ENCODE measurements around the gene KCNQ4. TPM values are rescaled to one million over a fixed set of nuclear protein-coding genes. Genes with fewer than 3 reads are reported as not detected.

The KCNQ4 gene
- total RNA-seq, 1 experiment from 2014 or later, result 1.4 TPM

GRCh38 chr1:40823983-40824382 is 40.4 kb downstream of the KCNQ4 start:
- Histone ChIP-seq H3T11ph (ENCODE audit: low read length) (no peak overlapping the region), H3K23me2 (ENCODE audit: insufficient read length, low read depth, low read length, poor library complexity, severe bottlenecking) (no peaks in the 10 kb centered on the region), H4K8ac (replicated peaks; ENCODE audit: insufficient read length, low read depth, low read length) (no peak overlapping the region), H3K9ac (ENCODE audit: extremely low read depth, insufficient read length, low read length) (no peak overlapping the region), H3K79me2 (ENCODE audit: insufficient read depth, low read length) (no peaks in the 10 kb centered on the region), H3K4me2 (ENCODE audit: insufficient read depth, insufficient read length, low read length) (no peak overlapping the region), H2AK5ac (ENCODE audit: insufficient read length, low read length) (no peak overlapping the region), H2BK5ac (ENCODE audit: insufficient read length, low read length) (no peak overlapping the region), H3K27me3 (ENCODE audit: insufficient read depth, low read length) (no peaks in the 10 kb centered on the region), H3K27ac (ENCODE audit: insufficient read length, low read depth, low read length) (no peak overlapping the region), H2AFZ (ENCODE audit: low read length) (no peak overlapping the region), H3K56ac (ENCODE audit: insufficient read length, low read depth, low read length) (no peak overlapping the region), H3K23ac (ENCODE audit: insufficient read length, low read depth, low read length) (no peak overlapping the region), H2BK15ac (ENCODE audit: low read depth, low read length) (no peak overlapping the region), H3K14ac (ENCODE audit: insufficient read depth, low read length) (no peak overlapping the region), H4K91ac (ENCODE audit: insufficient read length, low read depth, low read length) (no peak overlapping the region), H2BK120ac (ENCODE audit: low read depth, low read length, poor library complexity, severe bottlenecking) (no peak overlapping the region), H2BK20ac (ENCODE audit: low read depth, low read length, poor library complexity, severe bottlenecking) (no peak overlapping the region), H2BK12ac (ENCODE audit: insufficient read length, low read depth, low read length) (no peak overlapping the region), H3K18ac (ENCODE audit: insufficient read length, low read depth, low read length) (no peak overlapping the region), H3K9me3 (ENCODE audit: control insufficient read depth, low read depth, low read length) (no peaks in the 10 kb centered on the region), H4K20me1 (ENCODE audit: control insufficient read depth, insufficient read depth, insufficient read length) (no peaks in the 10 kb centered on the region), H3K4ac (ENCODE audit: low read depth, low read length) (no peak overlapping the region), H3K79me1 (ENCODE audit: insufficient read depth, low read depth, low read length, poor library complexity, severe bottlenecking) (no peaks in the 10 kb centered on the region), H4K5ac (ENCODE audit: insufficient read length, low read depth, low read length) (no peak overlapping the region), H3K4me1 (ENCODE audit: insufficient read depth, low read length) (peaks cover 8% of the 10 kb centered on the region; the same call in 1 of the 2 replicates)
- no peak for TF ChIP-seq CTCF (conservative IDR thresholded peaks at IDR 0.05)
- Mint-ChIP-seq H3K9me3 (no peaks in the 10 kb centered on the region), H3K4me1 (peaks cover 26 to 33% of the 10 kb centered on the region in 2 experiments), H3K4me3 (no peak overlapping the region), H3K27me3 (ENCODE audit: low read depth) (no peaks in the 10 kb centered on the region; the same call in none of the 2 replicates), H3K27ac (peak overlapping the region in 2 of 3 experiments; percentile 49 to 94; a peak in 3 of 7 replicates), H3K36me3 (ENCODE audit: insufficient read depth in 1 of 3, low read depth in 3 of 3) (no peaks in the 10 kb centered on the region)
- no CpG with 5 or more reads among the region's 17 CpGs for WGBS (ENCODE audit: extremely low coverage, insufficient read length, low lambda C conversion rate)
- DNase-seq, result no peak
